Measurements from ENCODE around the gene BDKRB1.

The BDKRB1 gene

GRCh38 chr14:96255501-96256366, at the start of gene BDKRB1:
Gene BDKRB1, plus strand, starts transcription at chr14:96256210. Its CDS starts 7,473 bp downstream, at chr14:96263683.
- DNase-seq (ENCODE audit: low read depth in 3 of 3) = no peak

GRCh38 chr14:96206461-96206860, 49.5 kb upstream of the BDKRB1 start:
- no peak for DNase-seq (ENCODE audit: low read depth in 3 of 3)

GRCh38 chr14:96207686-96208085, 48.3 kb upstream of the BDKRB1 start:
- no peak for DNase-seq (ENCODE audit: low read depth in 3 of 3)

GRCh38 chr14:96208739-96209138, 47.3 kb upstream of the BDKRB1 start:
- no peak for DNase-seq (ENCODE audit: low read depth in 3 of 3)

- no peak for DNase-seq (ENCODE audit: low read depth in 3 of 3)
Observed at GRCh38 chr14:96212140-96212539, 43.9 kb upstream of the BDKRB1 start.

- DNase-seq (ENCODE audit: low read depth in 3 of 3) = no peak
Observed at GRCh38 chr14:96212896-96213295, 43.1 kb upstream of the BDKRB1 start.

GRCh38 chr14:96213871-96214465, 42.0 kb upstream of the BDKRB1 start:
- no peak for DNase-seq (ENCODE audit: low read depth in 3 of 3)

GRCh38 chr14:96214793-96215192, 41.2 kb upstream of the BDKRB1 start:
- DNase-seq (ENCODE audit: low read depth in 3 of 3) = no peak

- no peak for DNase-seq (ENCODE audit: low read depth in 3 of 3)
Observed at GRCh38 chr14:96215452-96216244, 40.4 kb upstream of the BDKRB1 start.

- no peak for DNase-seq (ENCODE audit: low read depth in 3 of 3)
Observed at GRCh38 chr14:96216627-96217026, 39.4 kb upstream of the BDKRB1 start.

- no peak for DNase-seq (ENCODE audit: low read depth in 3 of 3)
Observed at GRCh38 chr14:96217376-96217913, 38.6 kb upstream of the BDKRB1 start.

GRCh38 chr14:96221109-96221650, 34.8 kb upstream of the BDKRB1 start:
- no peak for DNase-seq (ENCODE audit: low read depth in 3 of 3)

- no peak for DNase-seq (ENCODE audit: low read depth in 3 of 3)
Observed at GRCh38 chr14:96221841-96222240, 34.2 kb upstream of the BDKRB1 start.

GRCh38 chr14:96224480-96225096, 31.4 kb upstream of the BDKRB1 start:
- DNase-seq (ENCODE audit: low read depth in 3 of 3) = no peak

GRCh38 chr14:96225213-96225612, 30.8 kb upstream of the BDKRB1 start:
- no peak for DNase-seq (ENCODE audit: low read depth in 3 of 3)

GRCh38 chr14:96225745-96226151, 30.3 kb upstream of the BDKRB1 start:
- no peak for DNase-seq (ENCODE audit: low read depth in 3 of 3)

GRCh38 chr14:96227428-96227827, 28.6 kb upstream of the BDKRB1 start:
- no peak for DNase-seq (ENCODE audit: low read depth in 3 of 3)

- DNase-seq (ENCODE audit: low read depth in 3 of 3) = no peak
Observed at GRCh38 chr14:96229315-96229714, 26.7 kb upstream of the BDKRB1 start.

- DNase-seq (ENCODE audit: low read depth in 3 of 3) = no peak
Observed at GRCh38 chr14:96231056-96231455, 25.0 kb upstream of the BDKRB1 start.

- no peak for DNase-seq (ENCODE audit: low read depth in 3 of 3)
Observed at GRCh38 chr14:96231526-96232130, 24.4 kb upstream of the BDKRB1 start.

GRCh38 chr14:96232506-96232905, 23.5 kb upstream of the BDKRB1 start:
- no peak for DNase-seq (ENCODE audit: low read depth in 3 of 3)
